ENCODE results near the gene CDC14A.

Gene CDC14A

GRCh38 chr1:100545855-100546254 lies 193.5 kb downstream of the CDC14A start:
- TF ChIP-seq TEAD4 (IDR thresholded peaks at IDR 0.05) (no peak), RAD21 (IDR thresholded peaks at IDR 0.05; ENCODE audit: low read depth) (no peak), EP300 (IDR thresholded peaks at IDR 0.05; ENCODE audit: borderline replicate concordance) (no peak), FOXM1 (IDR thresholded peaks at IDR 0.05; ENCODE audit: borderline replicate concordance, low read depth) (no peak)

GRCh38 chr1:100552031-100552430 lies 199.7 kb downstream of the CDC14A start:
- no peak for TF ChIP-seq CREB1 (IDR thresholded peaks at IDR 0.05; ENCODE audit: low read depth)
- TF ChIP-seq USF1 (IDR thresholded peaks at IDR 0.05) = no peak
- TF ChIP-seq CEBPB (IDR thresholded peaks at IDR 0.05) = no peak
- TF ChIP-seq EP300 (IDR thresholded peaks at IDR 0.05; ENCODE audit: borderline replicate concordance) = no peak
- no peak for TF ChIP-seq FOXM1 (IDR thresholded peaks at IDR 0.05; ENCODE audit: borderline replicate concordance, low read depth)
- no peak for TF ChIP-seq TAF1 (IDR thresholded peaks at IDR 0.05; ENCODE audit: low read depth)
- TF ChIP-seq NFIC (IDR thresholded peaks at IDR 0.05) = no peak
- no peak for TF ChIP-seq YY1 (IDR thresholded peaks at IDR 0.05; ENCODE audit: low read depth)
- TF ChIP-seq TCF12 (IDR thresholded peaks at IDR 0.05; ENCODE audit: low read depth) = no peak
- no peak for TF ChIP-seq EGR1 (IDR thresholded peaks at IDR 0.05)
- TF ChIP-seq ZBTB7A (IDR thresholded peaks at IDR 0.05; ENCODE audit: low read depth) = no peak
- no peak for TF ChIP-seq RAD21 (IDR thresholded peaks at IDR 0.05; ENCODE audit: low read depth)
- no peak for TF ChIP-seq MAX (IDR thresholded peaks at IDR 0.05)
- TF ChIP-seq REST (IDR thresholded peaks at IDR 0.05; ENCODE audit: low read depth) = no peak
- no peak for TF ChIP-seq TEAD4 (IDR thresholded peaks at IDR 0.05)

GRCh38 chr1:100552922-100553321 lies 200.6 kb downstream of the CDC14A start:
- TF ChIP-seq CEBPB (IDR thresholded peaks at IDR 0.05) (no peak), NFIC (IDR thresholded peaks at IDR 0.05) (no peak), CREB1 (IDR thresholded peaks at IDR 0.05; ENCODE audit: low read depth) (no peak), EGR1 (IDR thresholded peaks at IDR 0.05) (no peak), RAD21 (IDR thresholded peaks at IDR 0.05; ENCODE audit: low read depth) (no peak), ZBTB7A (IDR thresholded peaks at IDR 0.05; ENCODE audit: low read depth) (no peak), TEAD4 (IDR thresholded peaks at IDR 0.05) (no peak), TAF1 (IDR thresholded peaks at IDR 0.05; ENCODE audit: low read depth) (no peak), EP300 (IDR thresholded peaks at IDR 0.05; ENCODE audit: borderline replicate concordance) (no peak)

GRCh38 chr1:100556181-100556580 lies 203.9 kb downstream of the CDC14A start:
- TF ChIP-seq YY1 (IDR thresholded peaks at IDR 0.05; ENCODE audit: low read depth) (no peak), USF1 (IDR thresholded peaks at IDR 0.05) (no peak), RAD21 (IDR thresholded peaks at IDR 0.05; ENCODE audit: low read depth) (no peak), TCF12 (IDR thresholded peaks at IDR 0.05; ENCODE audit: low read depth) (no peak), MAX (IDR thresholded peaks at IDR 0.05) (no peak), NFIC (IDR thresholded peaks at IDR 0.05) (no peak), EGR1 (IDR thresholded peaks at IDR 0.05) (no peak), ZBTB7A (IDR thresholded peaks at IDR 0.05; ENCODE audit: low read depth) (no peak), FOXM1 (IDR thresholded peaks at IDR 0.05; ENCODE audit: borderline replicate concordance, low read depth) (no peak), CEBPB (IDR thresholded peaks at IDR 0.05) (no peak), REST (IDR thresholded peaks at IDR 0.05; ENCODE audit: low read depth) (no peak), CREB1 (IDR thresholded peaks at IDR 0.05; ENCODE audit: low read depth) (no peak), TEAD4 (IDR thresholded peaks at IDR 0.05) (no peak), EP300 (IDR thresholded peaks at IDR 0.05; ENCODE audit: borderline replicate concordance) (no peak), TAF1 (IDR thresholded peaks at IDR 0.05; ENCODE audit: low read depth) (no peak)

- TF ChIP-seq REST (IDR thresholded peaks at IDR 0.05; ENCODE audit: low read depth) = no peak
- TF ChIP-seq TCF12 (IDR thresholded peaks at IDR 0.05; ENCODE audit: low read depth) = no peak
- TF ChIP-seq RAD21 (IDR thresholded peaks at IDR 0.05; ENCODE audit: low read depth) = no peak
These were observed 204.8 kb downstream of the CDC14A start for GRCh38 chr1:100556925-100557605.
